H1 (cell line): Measurements from ENCODE around the gene ZBTB38. TPM values are rescaled to one million over a fixed set of nuclear protein-coding genes. Genes with fewer than 3 reads are reported as not detected.

Source experiments
- CTCF ChIA-PET: fragments of 300-600 bp; sonication (Branson Sonifier 250); formaldehyde crosslinking; loops from one replicate; lab custom pipeline; 2021; ENCODE audit not compliant: partially characterized antibody; lab: Charles Lee
- POLR2A ChIA-PET: fragments of 300-600 bp; sonication (Branson Sonifier 250); formaldehyde crosslinking; loops from one replicate; lab custom pipeline; 2021; ENCODE audit warnings: inconsistent platforms; ENCODE audit not compliant: partially characterized antibody; lab: Charles Lee
- DNase-seq, 2 experiments: peaks; one replicate each; pipeline versions ENCODE4 v3.0.0 to v3.0.0-alpha.2; 2010 to 2022; ENCODE audit warnings: low spot score in 2 of 2, low read depth in 1 of 2, mixed read lengths in 1 of 2
- FAIRE-seq: peaks from 2 replicates; lab custom pipeline; 2011; peaks lifted over from hg19 to GRCh38; lab: Jason Lieb, UNC
- H2AFZ ChIP-seq: 2 replicates; pipeline ENCODE4 v1.8.1; 2012; ENCODE audit warnings: low read length, inconsistent platforms
- H2AK5ac ChIP-seq: 2 replicates; pipeline ENCODE4 v1.6.1; 2013; ENCODE audit warnings: low read depth, low read length
- H2BK120ac ChIP-seq: replicated peaks from 2 replicates; pipeline ENCODE3; 2013; ENCODE audit warnings: low read depth, low read length, inconsistent platforms
- H2BK12ac ChIP-seq: 2 replicates; pipeline ENCODE4 v1.6.1; 2013; ENCODE audit warnings: low read depth, low read length
- H2BK15ac ChIP-seq: 2 replicates; pipeline ENCODE4 v1.6.1; 2013; ENCODE audit warnings: low read length
- H2BK20ac ChIP-seq: 2 replicates; pipeline ENCODE4 v1.6.1; 2013; ENCODE audit warnings: low read length
- H2BK5ac ChIP-seq: 2 replicates; pipeline ENCODE4 v1.6.1; 2013; ENCODE audit warnings: low read depth, low read length
- H3K14ac ChIP-seq: 2 replicates; pipeline ENCODE4 v1.6.1; 2013; ENCODE audit warnings: inconsistent platforms; ENCODE audit not compliant: insufficient read length
- H3K18ac ChIP-seq: 2 replicates; pipeline ENCODE4 v1.6.1; 2013; ENCODE audit warnings: low read length; ENCODE audit errors: extremely low read depth
- H3K23ac ChIP-seq: 2 replicates; pipeline ENCODE4 v1.6.1; 2013; ENCODE audit warnings: inconsistent platforms; ENCODE audit not compliant: insufficient read length
- H3K23me2 ChIP-seq: 2 replicates; pipeline ENCODE4 v1.6.1; 2013; ENCODE audit warnings: low read depth, low read length
- H3K27ac ChIP-seq: 2 replicates; pipeline ENCODE4 v1.6.1; 2011; ENCODE audit warnings: low read depth, low read length, inconsistent platforms
- H3K27me3 ChIP-seq, 4 experiments: replicated peaks in 1 of 4; 1 replicate in 1 of 4; 2 replicates in 3 of 4; pipeline versions ENCODE4 v1.6.1 to v1.8.1; 2011 to 2013; ENCODE audit warnings: low read length in 3 of 4, mild to moderate bottlenecking in 3 of 4, inconsistent platforms in 2 of 4, mixed read lengths in 2 of 4, moderate library complexity in 1 of 4; ENCODE audit not compliant: control insufficient read depth in 3 of 4, insufficient read depth in 3 of 4; ENCODE audit errors: extremely low read depth in 1 of 4
- H3K36me3 ChIP-seq, 4 experiments: 2 replicates each; pipeline versions ENCODE4 v1.6.1 to v1.8.1; 2011 to 2013; ENCODE audit warnings: mild to moderate bottlenecking in 4 of 4, low read length in 3 of 4, moderate library complexity in 2 of 4, control low read depth in 1 of 4, inconsistent platforms in 1 of 4; ENCODE audit not compliant: insufficient read depth in 4 of 4, control insufficient read depth in 2 of 4
- H3K4ac ChIP-seq: replicated peaks from 2 replicates; pipeline ENCODE3; 2013; ENCODE audit warnings: low read length, low read depth, mixed read lengths, inconsistent platforms; ENCODE audit not compliant: insufficient read length
- H3K4me1 ChIP-seq, 4 experiments: replicated peaks in 1 of 4; 1 replicate in 1 of 4; 2 replicates in 3 of 4; pipeline versions ENCODE4 v1.6.1 to v1.8.1; 2011 to 2013; ENCODE audit warnings: low read length in 3 of 4, inconsistent platforms in 2 of 4, mixed read lengths in 1 of 4; ENCODE audit not compliant: insufficient read depth in 4 of 4, control insufficient read depth in 3 of 4
- H3K4me2 ChIP-seq, 2 experiments: 2 replicates each; pipeline versions ENCODE4 v1.6.1 to v1.8.1; 2011 to 2013; ENCODE audit warnings: low read depth in 2 of 2, low read length in 2 of 2, control low read depth in 1 of 2, inconsistent platforms in 1 of 2, mild to moderate bottlenecking in 1 of 2; ENCODE audit not compliant: insufficient read depth in 1 of 2
- H3K4me3 ChIP-seq, 4 experiments: fragments of 200-600, 300-600 bp in 1 of 4; sonication (generic), shearing (Covaris generic), sonication (Bioruptor Twin) in 1 of 4; 2 replicates each; pipeline versions ENCODE4 v1.5.1 to v1.8.1; 2011 to 2016; ENCODE audit warnings: low read length in 4 of 4, low read depth in 3 of 4, control low read depth in 2 of 4, inconsistent platforms in 2 of 4, mild to moderate bottlenecking in 2 of 4, mixed read lengths in 1 of 4, moderate library complexity in 1 of 4; ENCODE audit not compliant: insufficient read depth in 2 of 4; ENCODE audit errors: extremely low read depth in 1 of 4
- H3K56ac ChIP-seq: replicated peaks from 2 replicates; pipeline ENCODE3; 2013; ENCODE audit warnings: low read depth, mild to moderate bottlenecking, mixed read lengths, low read length, inconsistent platforms; ENCODE audit not compliant: insufficient read length
- H3K79me1 ChIP-seq: 2 replicates; pipeline ENCODE4 v1.6.1; 2013; ENCODE audit warnings: low read depth, low read length, control low read depth
- H3K79me2 ChIP-seq, 2 experiments: 2 replicates each; pipeline versions ENCODE4 v1.6.1 to v1.8.1; 2012 to 2013; ENCODE audit warnings: low read length in 2 of 2, mild to moderate bottlenecking in 2 of 2, inconsistent platforms in 1 of 2; ENCODE audit not compliant: insufficient read depth in 2 of 2, control insufficient read depth in 1 of 2
- H3K9ac ChIP-seq, 4 experiments: replicated peaks in 1 of 4; 1 replicate in 1 of 4; 2 replicates in 3 of 4; pipeline versions ENCODE4 v1.6.1 to v1.8.1; 2011 to 2013; ENCODE audit warnings: low read depth in 3 of 4, low read length in 3 of 4, control low read depth in 2 of 4, mild to moderate bottlenecking in 2 of 4, moderate library complexity in 2 of 4, inconsistent platforms in 1 of 4; ENCODE audit errors: extremely low read depth in 1 of 4
- H3K9me3 ChIP-seq, 2 experiments: 2 replicates each; pipeline versions ENCODE4 v1.6.1 to v1.8.1; 2012 to 2013; ENCODE audit warnings: mild to moderate bottlenecking in 2 of 2, moderate library complexity in 2 of 2, control low read depth in 1 of 2, inconsistent platforms in 1 of 2, low read depth in 1 of 2, low read length in 1 of 2, mixed read lengths in 1 of 2; ENCODE audit not compliant: insufficient read depth in 2 of 2
- H4K20me1 ChIP-seq, 2 experiments: replicated peaks in 1 of 2; 2 replicates each; pipeline versions ENCODE3 to v1.8.1; 2011 to 2013; ENCODE audit warnings: inconsistent platforms in 2 of 2, low read length in 2 of 2, mild to moderate bottlenecking in 1 of 2; ENCODE audit not compliant: insufficient read depth in 2 of 2, control insufficient read depth in 1 of 2
- H4K5ac ChIP-seq: 2 replicates; pipeline ENCODE4 v1.6.1; 2013; ENCODE audit warnings: low read length, low read depth, mixed read lengths, inconsistent platforms; ENCODE audit not compliant: insufficient read length
- H4K8ac ChIP-seq: 2 replicates; pipeline ENCODE4 v1.8.0; 2013; ENCODE audit warnings: mild to moderate bottlenecking, moderate library complexity, low read length, inconsistent platforms; ENCODE audit not compliant: insufficient read depth; ENCODE audit errors: extremely low read depth
- H4K91ac ChIP-seq: replicated peaks from 2 replicates; pipeline ENCODE3; 2013; ENCODE audit warnings: low read length, mixed read lengths, inconsistent platforms; ENCODE audit not compliant: insufficient read length
- BACH1 ChIP-seq: IDR thresholded peaks from 2 replicates; pipeline ENCODE4 v1.6.1; 2012; ENCODE audit warnings: low read length, improper control_type of control experiment
- SIX5 ChIP-seq: IDR thresholded peaks from 2 replicates; pipeline ENCODE4 v1.6.1; 2011; ENCODE audit warnings: mild to moderate bottlenecking, low read depth, low read length
- SP1 ChIP-seq: IDR thresholded peaks from 2 replicates; pipeline ENCODE4 v1.6.1; 2011; ENCODE audit warnings: low read depth, low read length
- SP2 ChIP-seq: IDR thresholded peaks from 2 replicates; pipeline ENCODE4 v1.6.1; 2012; ENCODE audit warnings: mild to moderate bottlenecking, low read length, inconsistent platforms
- TBP ChIP-seq: IDR thresholded peaks from 2 replicates; pipeline ENCODE4 v1.6.1; 2011; ENCODE audit warnings: low read depth, low read length, improper control_type of control experiment
- TCF12 ChIP-seq: IDR thresholded peaks from 2 replicates; pipeline ENCODE4 v1.6.1; 2011; ENCODE audit warnings: low read depth, mild to moderate bottlenecking, low read length
- WGBS, 2 experiments: shearing (Covaris generic) in 1 of 2; methylation state at CpG; one replicate each; pipeline versions ENCODE4 v1.1.6 to v1.1.7; 2013 to 2015; ENCODE audit warnings: low lambda C conversion rate in 2 of 2, mixed read lengths in 2 of 2, inconsistent platforms in 1 of 2, low coverage in 1 of 2, missing lambda C conversion rate in 1 of 2; ENCODE audit not compliant: insufficient replicate concordance in 2 of 2, insufficient coverage in 1 of 2, insufficient read length in 1 of 2; ENCODE audit errors: extremely low coverage in 1 of 2, missing lambda C conversion rate in 1 of 2; 5-methylcytosine and 5-hydroxymethylcytosine counted together
- polyA plus RNA-seq, 7 experiments: library from polyadenylated mRNA; depleted of rRNA in 3 of 7; stranded (reverse) in 5 of 7; unstranded in 2 of 7; fragments of >200 nt in 5 of 7; fragments of 200-250 nt in 2 of 7; gene quantifications; 1 replicate in 5 of 7; 2 replicates in 1 of 7; 4 replicates in 1 of 7; pipeline versions ENCODE4 v1.2.1 to v1.2.3, GENCODE V29; 2011 to 2013; ENCODE audit warnings: missing spikeins in 2 of 7, mixed read lengths in 2 of 7
- total RNA-seq: library from RNA; stranded (reverse); fragmentation: NEBNext Ultra II Directional; extraction: Animal tissue kit (Norgen Biotek cat#: 25700); gene quantifications from 2 replicates; pipeline ENCODE4 v1.2.1, GENCODE V29; 2021
- TF ChIP-seq, protein P1 (sequence below), 3 experiments: IDR thresholded peaks; 1 replicate in 2 of 3; 2 replicates in 1 of 3; pipeline versions ENCODE4 v1.5.1 to v1.6.1; 2011; ENCODE audit warnings: low read length in 3 of 3, mild to moderate bottlenecking in 3 of 3, inconsistent platforms in 2 of 3, low read depth in 1 of 3, moderate library complexity in 1 of 3; ENCODE audit not compliant: insufficient read depth in 1 of 3; ENCODE audit errors: control extremely low read depth in 1 of 3

ZBTB38 gene
- total and polyA plus RNA-seq, 2 of the 8 experiments (the other 6 are each of a cell fraction or from before 2014, with no cell fraction given) = 4.4 to 10.5 TPM

DNA sequence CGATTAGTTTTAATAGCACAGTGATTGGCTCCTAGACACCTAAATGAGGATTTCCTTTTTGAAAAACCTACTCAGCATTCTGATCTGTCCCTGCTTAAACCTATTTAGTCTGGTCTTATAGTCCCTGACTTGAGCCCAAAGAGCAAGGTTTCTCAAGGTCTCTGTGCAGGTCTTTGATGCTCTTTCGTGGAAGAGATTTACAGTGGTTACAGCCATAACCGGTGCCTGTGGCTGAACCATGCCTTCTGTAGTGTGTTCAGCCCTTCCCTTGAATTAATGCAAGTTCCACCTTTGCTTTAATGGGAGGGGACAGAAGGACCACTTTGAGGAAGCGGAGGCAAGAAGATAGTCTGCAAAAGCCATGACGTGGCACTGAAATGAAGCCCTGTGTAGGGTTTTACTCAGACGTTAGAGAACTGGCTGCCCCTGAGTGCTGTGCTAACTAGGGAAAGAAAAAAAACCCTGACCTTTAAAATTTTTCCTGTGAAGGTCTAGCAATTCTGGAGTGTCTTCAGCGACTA is 43.0 kb downstream of the ZBTB38 start:
- TF ChIP-seq TBP (no peak), SP1 (no peak), BACH1 (no peak), SIX5 (no peak), TCF12 (no peak), SP2 (no peak)
- TF ChIP-seq, protein P1, sequence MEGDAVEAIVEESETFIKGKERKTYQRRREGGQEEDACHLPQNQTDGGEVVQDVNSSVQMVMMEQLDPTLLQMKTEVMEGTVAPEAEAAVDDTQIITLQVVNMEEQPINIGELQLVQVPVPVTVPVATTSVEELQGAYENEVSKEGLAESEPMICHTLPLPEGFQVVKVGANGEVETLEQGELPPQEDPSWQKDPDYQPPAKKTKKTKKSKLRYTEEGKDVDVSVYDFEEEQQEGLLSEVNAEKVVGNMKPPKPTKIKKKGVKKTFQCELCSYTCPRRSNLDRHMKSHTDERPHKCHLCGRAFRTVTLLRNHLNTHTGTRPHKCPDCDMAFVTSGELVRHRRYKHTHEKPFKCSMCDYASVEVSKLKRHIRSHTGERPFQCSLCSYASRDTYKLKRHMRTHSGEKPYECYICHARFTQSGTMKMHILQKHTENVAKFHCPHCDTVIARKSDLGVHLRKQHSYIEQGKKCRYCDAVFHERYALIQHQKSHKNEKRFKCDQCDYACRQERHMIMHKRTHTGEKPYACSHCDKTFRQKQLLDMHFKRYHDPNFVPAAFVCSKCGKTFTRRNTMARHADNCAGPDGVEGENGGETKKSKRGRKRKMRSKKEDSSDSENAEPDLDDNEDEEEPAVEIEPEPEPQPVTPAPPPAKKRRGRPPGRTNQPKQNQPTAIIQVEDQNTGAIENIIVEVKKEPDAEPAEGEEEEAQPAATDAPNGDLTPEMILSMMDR (IDR thresholded peaks at IDR 0.05; ENCODE audit: control extremely low read depth in 1 of 3, insufficient read depth in 1 of 3, low read depth in 1 of 3, low read length in 3 of 3) = no peak
- H3K4ac ChIP-seq = no peak overlapping the region
- WGBS, 2 experiments = 81% methylated on average over 7 of the region's 7 CpGs; no CpG with 5 or more reads in 1 of the 2 experiments
- H2BK120ac ChIP-seq = peak overlapping the region; percentile 38
- no peaks in the 10 kb centered on the region for H4K20me1 ChIP-seq
- H3K79me1 ChIP-seq = no peaks in the 10 kb centered on the region
- no peaks in the 10 kb centered on the region for H3K79me2 ChIP-seq
- H4K8ac ChIP-seq = no peak overlapping the region
- FAIRE-seq (no peak), DNase-seq (no peak)
- H3K4me3 ChIP-seq = no peak overlapping the region
- peaks cover 5 to 19% (median 13%) of the 10 kb centered on the region in 4 experiments; a peak in 6 of 7 replicates for H3K27me3 ChIP-seq
- no peak overlapping the region for H2BK5ac ChIP-seq
- no peak overlapping the region for H2BK20ac ChIP-seq
- H3K36me3 ChIP-seq = no peaks in the 10 kb centered on the region
- H3K4me1 ChIP-seq = no peaks in the 10 kb centered on the region; a peak in 2 of 7 replicates
- no peak overlapping the region for H3K18ac ChIP-seq
- CTCF ChIA-PET = interaction anchor here (0.6 to 3.9 kb wide), 7 partner anchors 12 to 53 kb away, joined by 3 to 28 read pairs (median 5); no protein-coding TSS in a partner anchor
- H4K5ac ChIP-seq = no peak overlapping the region
- no peak overlapping the region for H3K9ac ChIP-seq
- H3K27ac ChIP-seq = no peak overlapping the region
- no peak overlapping the region for H2BK12ac ChIP-seq
- no peak overlapping the region for H3K23ac ChIP-seq
- no peaks in the 10 kb centered on the region for H3K9me3 ChIP-seq
- H3K4me2 ChIP-seq = no peak overlapping the region
- no peak overlapping the region for H3K56ac ChIP-seq
- H2AFZ ChIP-seq = no peak overlapping the region
- no peak overlapping the region for H2BK15ac ChIP-seq
- H4K91ac ChIP-seq = no peak overlapping the region
- POLR2A ChIA-PET = interaction anchor here (1.3 kb wide), 1 partner anchor 18 kb away, joined by 5 read pairs; no protein-coding TSS in a partner anchor
- H2AK5ac ChIP-seq = no peak overlapping the region
- no peak overlapping the region for H3K14ac ChIP-seq
- no peaks in the 10 kb centered on the region for H3K23me2 ChIP-seq
